ENCODE measurements around the gene ASNSD1. TPM values are rescaled to one million over a fixed set of nuclear protein-coding genes. Genes with fewer than 3 reads are reported as not detected.

The ASNSD1 gene
- total RNA-seq, 1 experiment from 2014 or later = 48.5 TPM

DNA sequence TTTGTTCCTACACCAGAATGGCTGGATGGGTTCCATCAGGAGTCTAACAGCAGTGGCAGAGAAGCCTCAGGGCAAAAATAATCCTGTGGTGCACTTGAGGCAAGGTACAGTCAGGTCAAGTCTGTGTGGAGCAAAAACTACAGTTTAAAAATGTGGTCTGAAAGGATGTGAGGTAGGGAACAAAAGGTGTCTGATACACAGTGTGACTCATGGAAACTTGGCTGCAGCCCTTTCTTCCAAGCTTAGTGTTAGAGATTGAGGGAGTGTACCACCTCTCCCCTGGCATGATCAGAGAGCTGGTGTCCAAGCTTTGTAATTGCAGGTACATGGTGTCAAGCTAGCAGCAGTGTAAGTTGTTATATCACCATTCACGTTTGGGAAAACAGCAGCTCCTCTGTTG, 22.1 kb downstream of the ASNSD1 start:
- Histone ChIP-seq H3K18ac (ENCODE audit: insufficient read length, low read depth, low read length) (no peak overlapping the region), H3K9ac (ENCODE audit: extremely low read depth, insufficient read length, low read length) (no peak overlapping the region), H3K4me2 (ENCODE audit: insufficient read depth, insufficient read length, low read length) (no peak overlapping the region), H3T11ph (ENCODE audit: low read length) (no peak overlapping the region), H3K79me2 (ENCODE audit: insufficient read depth, low read length) (no peaks in the 10 kb centered on the region), H3K14ac (ENCODE audit: insufficient read depth, low read length) (no peak overlapping the region), H2BK120ac (ENCODE audit: low read depth, low read length, poor library complexity, severe bottlenecking) (no peak overlapping the region), H3K27ac (ENCODE audit: insufficient read length, low read depth, low read length) (no peak overlapping the region), H2AK5ac (ENCODE audit: insufficient read length, low read length) (no peak overlapping the region), H2BK20ac (ENCODE audit: low read depth, low read length, poor library complexity, severe bottlenecking) (no peak overlapping the region), H4K8ac (replicated peaks; ENCODE audit: insufficient read length, low read depth, low read length) (no peak overlapping the region), H3K27me3 (ENCODE audit: insufficient read depth, low read length) (no peaks in the 10 kb centered on the region), H3K23ac (ENCODE audit: insufficient read length, low read depth, low read length) (no peak overlapping the region), H4K5ac (ENCODE audit: insufficient read length, low read depth, low read length) (no peak overlapping the region), H3K56ac (ENCODE audit: insufficient read length, low read depth, low read length) (no peak overlapping the region), H3K4me1 (ENCODE audit: insufficient read depth, low read length) (no peaks in the 10 kb centered on the region; the same call in 1 of the 2 replicates), H4K91ac (ENCODE audit: insufficient read length, low read depth, low read length) (no peak overlapping the region), H2BK15ac (ENCODE audit: low read depth, low read length) (no peak overlapping the region), H3K23me2 (ENCODE audit: insufficient read length, low read depth, low read length, poor library complexity, severe bottlenecking) (no peaks in the 10 kb centered on the region), H2BK5ac (ENCODE audit: insufficient read length, low read length) (no peak overlapping the region), H4K20me1 (ENCODE audit: control insufficient read depth, insufficient read depth, insufficient read length) (no peaks in the 10 kb centered on the region), H2AFZ (ENCODE audit: low read length) (no peak overlapping the region), H3K4ac (ENCODE audit: low read depth, low read length) (no peak overlapping the region), H3K9me3 (ENCODE audit: control insufficient read depth, low read depth, low read length) (no peaks in the 10 kb centered on the region), H3K79me1 (ENCODE audit: insufficient read depth, low read depth, low read length, poor library complexity, severe bottlenecking) (no peaks in the 10 kb centered on the region), H2BK12ac (ENCODE audit: insufficient read length, low read depth, low read length) (no peak overlapping the region)
- no peaks in the 10 kb centered on the region; the same call in 1 of the 2 replicates for H3K27me3 Mint-ChIP-seq (ENCODE audit: low read depth)
- DNase-seq = no peak
- H3K9me3 Mint-ChIP-seq = peaks cover 4% of the 10 kb centered on the region in 2 experiments; a peak in 3 of 5 replicates
- H3K4me3 Mint-ChIP-seq = no peak overlapping the region
- H3K4me1 Mint-ChIP-seq = peaks cover 0 to 7% of the 10 kb centered on the region in 2 experiments; a peak in 3 of 4 replicates
- H3K36me3 Mint-ChIP-seq (ENCODE audit: insufficient read depth in 1 of 3, low read depth in 3 of 3) = peaks cover 0 to 5% (median 4%) of the 10 kb centered on the region in 3 experiments; a peak in 5 of 7 replicates
- WGBS (ENCODE audit: extremely low coverage, insufficient read length, low lambda C conversion rate) = no CpG with 5 or more reads among the region's 1 CpG
- TF ChIP-seq, protein P1, sequence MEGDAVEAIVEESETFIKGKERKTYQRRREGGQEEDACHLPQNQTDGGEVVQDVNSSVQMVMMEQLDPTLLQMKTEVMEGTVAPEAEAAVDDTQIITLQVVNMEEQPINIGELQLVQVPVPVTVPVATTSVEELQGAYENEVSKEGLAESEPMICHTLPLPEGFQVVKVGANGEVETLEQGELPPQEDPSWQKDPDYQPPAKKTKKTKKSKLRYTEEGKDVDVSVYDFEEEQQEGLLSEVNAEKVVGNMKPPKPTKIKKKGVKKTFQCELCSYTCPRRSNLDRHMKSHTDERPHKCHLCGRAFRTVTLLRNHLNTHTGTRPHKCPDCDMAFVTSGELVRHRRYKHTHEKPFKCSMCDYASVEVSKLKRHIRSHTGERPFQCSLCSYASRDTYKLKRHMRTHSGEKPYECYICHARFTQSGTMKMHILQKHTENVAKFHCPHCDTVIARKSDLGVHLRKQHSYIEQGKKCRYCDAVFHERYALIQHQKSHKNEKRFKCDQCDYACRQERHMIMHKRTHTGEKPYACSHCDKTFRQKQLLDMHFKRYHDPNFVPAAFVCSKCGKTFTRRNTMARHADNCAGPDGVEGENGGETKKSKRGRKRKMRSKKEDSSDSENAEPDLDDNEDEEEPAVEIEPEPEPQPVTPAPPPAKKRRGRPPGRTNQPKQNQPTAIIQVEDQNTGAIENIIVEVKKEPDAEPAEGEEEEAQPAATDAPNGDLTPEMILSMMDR (conservative IDR thresholded peaks at IDR 0.05) = no peak
- H3K27ac Mint-ChIP-seq = no peak overlapping the region; a peak in 1 of 7 replicates

All from H9 (cell line).